WTC11 (cell line): ENCODE measurements around the gene THBS2. TPM values are rescaled to one million over a fixed set of nuclear protein-coding genes. Genes with fewer than 3 reads are reported as not detected.

ENCODE experiments used
- ATAC-seq: fragments of 200-7000 bp; cut with Tn5 transposase; 2 replicates; pipeline ENCODE4 v1.10.0; 2021; ENCODE audit warnings: mild to moderate bottlenecking, moderate library complexity
- CTCF ChIA-PET: fragments of 300-600 bp; sonication (Branson Sonifier 250); formaldehyde crosslinking; loops from one replicate; lab custom pipeline; 2021; ENCODE audit warnings: antibody characterized with exemption; lab: Charles Lee
- POLR2A ChIA-PET: fragments of 350-600 bp; sonication (Branson Sonifier 250); formaldehyde crosslinking; loops from one replicate; lab custom pipeline; 2021; ENCODE audit warnings: antibody characterized with exemption; lab: Charles Lee
- DNase-seq: peaks from one replicate; pipeline ENCODE4 v3.0.0; 2021; ENCODE audit warnings: low spot score
- H3K27ac Mint-ChIP-seq: 2 replicates; pipeline ENCODE4 v1.8.0; 2021; ENCODE audit warnings: mixed read lengths
- H3K27me3 Mint-ChIP-seq: 2 replicates; pipeline ENCODE4 v1.8.0; 2021; ENCODE audit warnings: low read depth, mild to moderate bottlenecking, moderate library complexity, mixed read lengths
- H3K36me3 Mint-ChIP-seq: 2 replicates; pipeline ENCODE4 v1.8.0; 2021; ENCODE audit warnings: mixed read lengths
- H3K4me1 Mint-ChIP-seq: 2 replicates; pipeline ENCODE4 v1.8.0; 2022; ENCODE audit warnings: mixed read lengths
- H3K4me3 Mint-ChIP-seq: 2 replicates; pipeline ENCODE4 v1.8.0; 2021; ENCODE audit warnings: mild to moderate bottlenecking, moderate library complexity, mixed read lengths
- H3K9me3 Mint-ChIP-seq: 2 replicates; pipeline ENCODE4 v1.8.0; 2021; ENCODE audit warnings: mixed read lengths
- CREB1 ChIP-seq: sonication (generic); formaldehyde crosslinking; IDR thresholded peaks from 2 replicates; pipeline ENCODE4 v1.8.0; 2023; ENCODE audit warnings: mild to moderate bottlenecking, missing genetic modification reagents
- FOXK1 ChIP-seq: sonication (generic); formaldehyde crosslinking; IDR thresholded peaks from 2 replicates; pipeline ENCODE4 v1.8.0; 2022; ENCODE audit warnings: mild to moderate bottlenecking, moderate library complexity, missing genetic modification reagents
- GABPB1 ChIP-seq: sonication (generic); formaldehyde crosslinking; IDR thresholded peaks from 2 replicates; pipeline ENCODE4 v1.8.1; 2023; ENCODE audit warnings: mild to moderate bottlenecking, missing genetic modification reagents
- JAZF1 ChIP-seq: fragments of 250-450 bp; sonication (Bioruptor Pico); IDR thresholded peaks from 2 replicates; pipeline ENCODE4 v1.9.0; 2021; ENCODE audit warnings: moderate library complexity, mild to moderate bottlenecking, inconsistent platforms
- MYBL2 ChIP-seq: sonication (generic); formaldehyde crosslinking; IDR thresholded peaks from 2 replicates; pipeline ENCODE4 v1.8.1; 2023; ENCODE audit warnings: mild to moderate bottlenecking, moderate library complexity, missing genetic modification reagents
- NFATC4 ChIP-seq: fragments of 250-450 bp; sonication (Bioruptor Pico); IDR thresholded peaks from 2 replicates; pipeline ENCODE4 v1.9.0; 2021; ENCODE audit warnings: mild to moderate bottlenecking
- NFYB ChIP-seq: sonication (generic); formaldehyde crosslinking; conservative IDR thresholded peaks from 2 replicates; pipeline ENCODE4 v1.8.0; 2022; ENCODE audit warnings: low read depth, missing genetic modification reagents
- OVOL2 ChIP-seq: fragments of 250-450 bp; sonication (Bioruptor Pico); IDR thresholded peaks from 2 replicates; pipeline ENCODE4 v1.9.0; 2021; ENCODE audit warnings: mild to moderate bottlenecking, borderline replicate concordance
- PRRX2 ChIP-seq: fragments of 250-450 bp; sonication (Bioruptor Pico); IDR thresholded peaks from 2 replicates; pipeline ENCODE4 v1.8.0; 2021; ENCODE audit warnings: mild to moderate bottlenecking
- RELA ChIP-seq: sonication (generic); formaldehyde crosslinking; IDR thresholded peaks from 2 replicates; pipeline ENCODE4 v1.8.1; 2022; ENCODE audit warnings: missing genetic modification reagents, mild to moderate bottlenecking, borderline replicate concordance
- TCF7 ChIP-seq: sonication (generic); formaldehyde crosslinking; IDR thresholded peaks from 2 replicates; pipeline ENCODE4 v1.8.0; 2022; ENCODE audit warnings: mild to moderate bottlenecking, low read depth, missing genetic modification reagents, moderate library complexity
- ZNF121 ChIP-seq: sonication (generic); formaldehyde crosslinking; IDR thresholded peaks from 2 replicates; pipeline ENCODE4 v1.8.0; 2023; ENCODE audit warnings: missing genetic modification reagents
- ZNF263 ChIP-seq: sonication (generic); formaldehyde crosslinking; IDR thresholded peaks from 2 replicates; pipeline ENCODE4 v1.8.1; 2022; ENCODE audit warnings: low read depth, mild to moderate bottlenecking, moderate library complexity, missing genetic modification reagents
- ZNF671 ChIP-seq: fragments of 250-450 bp; sonication (Bioruptor Pico); IDR thresholded peaks from 2 replicates; pipeline ENCODE4 v1.8.0; 2021; ENCODE audit warnings: mild to moderate bottlenecking
- total RNA-seq: library from RNA; stranded (reverse); gene quantifications from 3 replicates; pipeline ENCODE4 v1.2.3, GENCODE V29; 2021
- TF ChIP-seq, protein P1 (sequence below): sonication (generic); formaldehyde crosslinking; IDR thresholded peaks from 2 replicates; pipeline ENCODE4 v1.8.1; 2023; ENCODE audit warnings: mild to moderate bottlenecking, missing genetic modification reagents, moderate library complexity
- TF ChIP-seq, protein P2 (sequence below): fragments of 250-450 bp; sonication (Bioruptor Pico); IDR thresholded peaks from 2 replicates; pipeline ENCODE4 v1.9.0; 2021; ENCODE audit warnings: mild to moderate bottlenecking
- TF ChIP-seq, protein P3 (sequence below): sonication (generic); formaldehyde crosslinking; IDR thresholded peaks from 2 replicates; pipeline ENCODE4 v1.8.1; 2022; ENCODE audit warnings: mild to moderate bottlenecking, missing genetic modification reagents, moderate library complexity, borderline replicate concordance
- TF ChIP-seq, protein P4 (sequence below): sonication (generic); formaldehyde crosslinking; IDR thresholded peaks from 2 replicates; pipeline ENCODE4 v1.8.0; 2022; ENCODE audit warnings: mild to moderate bottlenecking, missing genetic modification reagents
- TF ChIP-seq, protein P5 (sequence below): sonication (generic); formaldehyde crosslinking; conservative IDR thresholded peaks from 2 replicates; pipeline ENCODE4 v1.8.1; 2022; ENCODE audit warnings: mild to moderate bottlenecking, missing genetic modification reagents

THBS2 gene
- total RNA-seq, 1 experiment from 2014 or later: 40.3 TPM

DNA sequence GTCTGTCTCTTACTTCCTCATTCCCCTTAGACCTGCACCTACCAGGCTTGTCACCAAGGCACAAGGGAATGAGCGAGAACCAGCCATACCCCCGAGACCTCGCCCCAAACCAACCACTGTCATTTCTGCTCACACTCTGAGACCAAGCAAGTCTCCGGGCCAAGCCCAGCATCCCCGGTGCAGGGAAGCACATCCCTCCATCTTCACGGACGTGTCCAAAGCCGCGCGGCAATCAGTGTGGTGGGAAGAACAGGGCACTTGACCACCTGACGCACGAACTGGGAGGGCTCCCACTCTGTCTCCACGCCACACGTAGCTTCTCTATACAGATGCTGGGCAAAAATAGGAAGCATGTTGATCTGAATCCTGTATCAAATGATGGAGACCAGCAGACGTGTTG lies 28.4 kb upstream of the THBS2 start (continued):
- TF ChIP-seq, protein P1, sequence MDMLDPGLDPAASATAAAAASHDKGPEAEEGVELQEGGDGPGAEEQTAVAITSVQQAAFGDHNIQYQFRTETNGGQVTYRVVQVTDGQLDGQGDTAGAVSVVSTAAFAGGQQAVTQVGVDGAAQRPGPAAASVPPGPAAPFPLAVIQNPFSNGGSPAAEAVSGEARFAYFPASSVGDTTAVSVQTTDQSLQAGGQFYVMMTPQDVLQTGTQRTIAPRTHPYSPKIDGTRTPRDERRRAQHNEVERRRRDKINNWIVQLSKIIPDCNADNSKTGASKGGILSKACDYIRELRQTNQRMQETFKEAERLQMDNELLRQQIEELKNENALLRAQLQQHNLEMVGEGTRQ: no peak
- TF ChIP-seq, protein P2, sequence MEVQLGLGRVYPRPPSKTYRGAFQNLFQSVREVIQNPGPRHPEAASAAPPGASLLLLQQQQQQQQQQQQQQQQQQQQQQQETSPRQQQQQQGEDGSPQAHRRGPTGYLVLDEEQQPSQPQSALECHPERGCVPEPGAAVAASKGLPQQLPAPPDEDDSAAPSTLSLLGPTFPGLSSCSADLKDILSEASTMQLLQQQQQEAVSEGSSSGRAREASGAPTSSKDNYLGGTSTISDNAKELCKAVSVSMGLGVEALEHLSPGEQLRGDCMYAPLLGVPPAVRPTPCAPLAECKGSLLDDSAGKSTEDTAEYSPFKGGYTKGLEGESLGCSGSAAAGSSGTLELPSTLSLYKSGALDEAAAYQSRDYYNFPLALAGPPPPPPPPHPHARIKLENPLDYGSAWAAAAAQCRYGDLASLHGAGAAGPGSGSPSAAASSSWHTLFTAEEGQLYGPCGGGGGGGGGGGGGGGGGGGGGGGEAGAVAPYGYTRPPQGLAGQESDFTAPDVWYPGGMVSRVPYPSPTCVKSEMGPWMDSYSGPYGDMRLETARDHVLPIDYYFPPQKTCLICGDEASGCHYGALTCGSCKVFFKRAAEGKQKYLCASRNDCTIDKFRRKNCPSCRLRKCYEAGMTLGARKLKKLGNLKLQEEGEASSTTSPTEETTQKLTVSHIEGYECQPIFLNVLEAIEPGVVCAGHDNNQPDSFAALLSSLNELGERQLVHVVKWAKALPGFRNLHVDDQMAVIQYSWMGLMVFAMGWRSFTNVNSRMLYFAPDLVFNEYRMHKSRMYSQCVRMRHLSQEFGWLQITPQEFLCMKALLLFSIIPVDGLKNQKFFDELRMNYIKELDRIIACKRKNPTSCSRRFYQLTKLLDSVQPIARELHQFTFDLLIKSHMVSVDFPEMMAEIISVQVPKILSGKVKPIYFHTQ: no peak
- TF ChIP-seq CREB1: no peak

DNA sequence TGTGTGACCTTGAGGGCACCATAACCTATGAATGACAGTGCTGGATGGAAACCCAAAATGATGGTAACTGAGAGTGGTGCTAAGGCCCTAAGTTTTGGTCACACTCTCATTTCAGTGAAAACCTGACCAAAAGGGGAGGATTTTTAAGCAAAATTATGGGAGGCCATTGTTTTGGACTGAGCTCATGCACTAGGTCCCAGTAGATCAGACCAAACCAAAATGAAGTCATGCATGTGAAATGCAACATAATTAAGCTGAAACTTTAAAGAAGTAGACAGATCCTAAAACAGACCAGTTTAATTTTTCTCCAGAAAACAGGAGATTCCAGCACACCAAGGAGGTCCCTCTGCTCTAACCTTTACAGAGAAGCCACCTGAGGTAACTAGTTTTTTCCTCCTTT lies 24.0 kb upstream of the THBS2 start:
- DNase-seq (no peak), ATAC-seq (no peak)
- Mint-ChIP-seq H3K4me3 (no peak overlapping the region), H3K4me1 (peaks cover 4% of the 10 kb centered on the region; the same call in 1 of the 2 replicates), H3K9me3 (peaks cover 17% of the 10 kb centered on the region; the same call in 1 of the 2 replicates), H3K36me3 (peaks cover 6% of the 10 kb centered on the region; the same call in 1 of the 2 replicates), H3K27me3 (no peaks in the 10 kb centered on the region; the same call in 1 of the 2 replicates), H3K27ac (no peak overlapping the region)
- CTCF ChIA-PET: no interaction called here
- POLR2A ChIA-PET: no interaction called here
- TF ChIP-seq, protein P3, sequence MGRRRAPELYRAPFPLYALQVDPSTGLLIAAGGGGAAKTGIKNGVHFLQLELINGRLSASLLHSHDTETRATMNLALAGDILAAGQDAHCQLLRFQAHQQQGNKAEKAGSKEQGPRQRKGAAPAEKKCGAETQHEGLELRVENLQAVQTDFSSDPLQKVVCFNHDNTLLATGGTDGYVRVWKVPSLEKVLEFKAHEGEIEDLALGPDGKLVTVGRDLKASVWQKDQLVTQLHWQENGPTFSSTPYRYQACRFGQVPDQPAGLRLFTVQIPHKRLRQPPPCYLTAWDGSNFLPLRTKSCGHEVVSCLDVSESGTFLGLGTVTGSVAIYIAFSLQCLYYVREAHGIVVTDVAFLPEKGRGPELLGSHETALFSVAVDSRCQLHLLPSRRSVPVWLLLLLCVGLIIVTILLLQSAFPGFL (CRISPR knock-in tag): no peak
- TF ChIP-seq GABPB1 (no peak), ZNF263 (CRISPR knock-in tag) (no peak), RELA (CRISPR knock-in tag) (no peak), TCF7 (CRISPR knock-in tag) (no peak), ZNF121 (no peak), PRRX2 (no peak), ZNF671 (CRISPR knock-in tag) (no peak), NFYB (CRISPR knock-in tag) (no peak), JAZF1 (CRISPR knock-in tag) (no peak), FOXK1 (CRISPR knock-in tag) (no peak), OVOL2 (CRISPR knock-in tag) (no peak), NFATC4 (CRISPR knock-in tag) (no peak), MYBL2 (CRISPR knock-in tag) (no peak)
- TF ChIP-seq, protein P1: no peak
- TF ChIP-seq, protein P4, sequence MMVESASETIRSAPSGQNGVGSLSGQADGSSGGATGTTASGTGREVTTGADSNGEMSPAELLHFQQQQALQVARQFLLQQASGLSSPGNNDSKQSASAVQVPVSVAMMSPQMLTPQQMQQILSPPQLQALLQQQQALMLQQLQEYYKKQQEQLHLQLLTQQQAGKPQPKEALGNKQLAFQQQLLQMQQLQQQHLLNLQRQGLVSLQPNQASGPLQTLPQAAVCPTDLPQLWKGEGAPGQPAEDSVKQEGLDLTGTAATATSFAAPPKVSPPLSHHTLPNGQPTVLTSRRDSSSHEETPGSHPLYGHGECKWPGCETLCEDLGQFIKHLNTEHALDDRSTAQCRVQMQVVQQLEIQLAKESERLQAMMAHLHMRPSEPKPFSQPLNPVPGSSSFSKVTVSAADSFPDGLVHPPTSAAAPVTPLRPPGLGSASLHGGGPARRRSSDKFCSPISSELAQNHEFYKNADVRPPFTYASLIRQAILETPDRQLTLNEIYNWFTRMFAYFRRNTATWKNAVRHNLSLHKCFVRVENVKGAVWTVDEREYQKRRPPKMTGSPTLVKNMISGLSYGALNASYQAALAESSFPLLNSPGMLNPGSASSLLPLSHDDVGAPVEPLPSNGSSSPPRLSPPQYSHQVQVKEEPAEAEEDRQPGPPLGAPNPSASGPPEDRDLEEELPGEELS: no peak
- TF ChIP-seq, protein P5, sequence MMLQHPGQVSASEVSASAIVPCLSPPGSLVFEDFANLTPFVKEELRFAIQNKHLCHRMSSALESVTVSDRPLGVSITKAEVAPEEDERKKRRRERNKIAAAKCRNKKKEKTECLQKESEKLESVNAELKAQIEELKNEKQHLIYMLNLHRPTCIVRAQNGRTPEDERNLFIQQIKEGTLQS: no peak
